Activated CD4-positive, alpha-beta T cell treated with anti-CD3 and anti-CD28 coated beads, Interleukin-2, amount 50 U/mL, for 24 hours (primary cell): Measurements from ENCODE around the gene PPP2R5B.

Experiments
- DNase-seq, 2 donors: peaks; one replicate each; pipeline ENCODE4 v3.0.0-alpha.2; 2020; ENCODE audit warnings: low read depth in 1 of 2, low spot score in 1 of 2

PPP2R5B gene

DNA sequence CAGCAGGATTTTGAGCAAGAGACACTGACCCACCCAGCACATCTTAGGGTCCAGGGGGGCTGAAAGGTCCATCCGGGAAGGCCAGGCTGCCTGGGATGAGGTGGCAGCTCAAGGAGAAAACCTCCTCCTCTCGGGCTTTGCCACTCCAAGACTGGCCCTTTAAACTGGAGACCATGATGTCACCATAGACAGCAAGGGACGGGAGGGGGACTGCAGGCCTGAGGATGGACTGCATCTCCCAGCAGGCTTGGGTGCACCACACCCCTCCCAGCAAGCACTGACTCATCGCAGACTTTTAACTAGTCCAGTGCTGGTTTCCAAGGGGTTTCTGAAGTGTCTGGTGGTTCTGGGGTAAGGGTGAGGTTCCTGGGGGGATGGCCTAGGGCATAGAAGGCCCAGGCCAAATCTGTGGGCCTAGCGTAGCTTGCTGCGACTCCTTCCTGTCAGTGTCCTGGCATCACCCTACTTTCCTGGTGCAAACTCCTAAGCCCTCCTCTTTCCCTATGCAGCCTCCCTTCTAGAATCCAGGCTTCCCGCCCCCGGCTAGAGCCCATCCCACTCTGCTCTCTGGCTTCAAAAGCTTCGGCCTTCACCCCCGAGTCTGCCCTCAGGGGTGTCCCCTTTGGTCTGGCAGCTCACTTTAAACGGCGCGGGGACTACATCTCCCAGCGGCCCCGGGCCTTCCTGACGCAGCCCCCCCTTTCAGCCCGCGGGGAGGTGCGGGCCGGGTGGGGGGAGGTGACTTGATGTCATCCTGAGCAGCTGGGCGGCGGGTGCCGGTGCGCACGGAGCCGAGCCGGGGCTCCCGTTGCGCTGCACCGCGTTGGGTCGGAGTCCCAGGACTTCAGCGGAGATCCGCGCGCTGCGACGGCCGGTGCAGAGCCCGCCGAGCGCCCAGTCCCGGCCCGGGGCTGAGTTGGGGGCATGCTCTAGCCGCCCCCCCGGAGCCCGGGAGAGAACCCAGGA is at the start of gene PPP2R5B:
Gene PPP2R5B (plus strand): TSS at position 746 of the 966 bp plus-strand sequence. CDS start 1,046 bp downstream, outside the sequence.
- DNase-seq, result peak; percentile 73 to 87

- no peak for DNase-seq
Observed at GRCh38 chr11:64875369-64876228, 48.9 kb upstream of the PPP2R5B start.

- no peak for DNase-seq
Observed at GRCh38 chr11:64876229-64876750, 48.2 kb upstream of the PPP2R5B start.

- no peak for DNase-seq
Observed at GRCh38 chr11:64876835-64877341, 47.6 kb upstream of the PPP2R5B start.

DNA sequence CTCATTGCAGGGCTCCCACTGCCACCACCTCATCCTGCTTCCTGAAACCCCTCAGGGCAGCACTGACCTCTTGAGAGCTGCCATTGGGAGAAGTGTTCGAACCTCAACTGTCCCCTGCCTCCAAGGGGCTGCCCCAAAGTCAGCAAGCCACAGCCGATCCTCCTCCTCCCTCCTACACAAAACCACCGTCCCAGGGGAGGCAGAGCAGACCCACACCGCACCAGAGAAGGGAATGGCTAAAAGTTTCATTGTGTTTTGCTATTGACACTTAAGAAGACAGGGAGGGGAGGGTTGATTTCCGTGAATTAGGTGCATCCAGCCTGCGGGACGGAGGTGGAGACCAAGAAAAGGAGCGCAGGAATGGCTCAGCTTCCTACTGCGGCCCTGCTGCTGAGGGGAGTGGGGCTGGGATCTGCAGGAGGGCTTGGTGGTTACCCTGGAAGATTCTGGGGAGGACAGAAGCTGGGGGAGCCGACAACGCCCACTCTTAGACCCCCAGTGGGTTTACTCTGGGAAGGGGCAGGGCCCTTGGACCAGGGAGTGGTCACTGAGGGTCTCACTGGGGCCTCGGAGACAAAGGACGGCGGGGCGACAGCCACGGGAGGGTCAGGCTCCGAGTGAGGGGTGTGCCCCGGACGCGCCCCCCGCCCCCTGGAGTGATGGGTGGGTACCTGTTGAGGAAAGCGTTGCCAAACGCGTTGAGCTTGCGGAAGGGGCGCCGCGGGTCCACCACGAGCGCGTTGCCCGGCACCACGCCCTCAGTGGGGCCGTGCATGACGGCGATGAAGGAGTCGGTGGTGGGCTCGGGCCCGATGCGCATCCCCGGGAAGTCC is 46.9 kb upstream of the PPP2R5B start:
- DNase-seq, result no peak

DNA sequence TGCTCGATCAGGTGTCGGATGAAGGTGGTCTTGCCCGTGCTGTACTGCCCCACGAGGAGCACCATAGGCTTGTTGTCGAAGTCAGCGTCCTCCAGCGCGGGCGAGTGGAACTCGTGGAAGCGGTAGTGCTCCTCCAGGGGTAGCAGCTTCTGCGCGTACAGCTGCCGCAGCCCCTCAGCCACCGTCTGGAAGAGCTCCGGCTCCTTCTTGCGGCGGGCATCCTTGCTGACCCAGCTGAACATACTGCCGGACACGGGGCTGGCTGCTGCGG is 46.3 kb upstream of the PPP2R5B start:
- DNase-seq, result no peak

DNA sequence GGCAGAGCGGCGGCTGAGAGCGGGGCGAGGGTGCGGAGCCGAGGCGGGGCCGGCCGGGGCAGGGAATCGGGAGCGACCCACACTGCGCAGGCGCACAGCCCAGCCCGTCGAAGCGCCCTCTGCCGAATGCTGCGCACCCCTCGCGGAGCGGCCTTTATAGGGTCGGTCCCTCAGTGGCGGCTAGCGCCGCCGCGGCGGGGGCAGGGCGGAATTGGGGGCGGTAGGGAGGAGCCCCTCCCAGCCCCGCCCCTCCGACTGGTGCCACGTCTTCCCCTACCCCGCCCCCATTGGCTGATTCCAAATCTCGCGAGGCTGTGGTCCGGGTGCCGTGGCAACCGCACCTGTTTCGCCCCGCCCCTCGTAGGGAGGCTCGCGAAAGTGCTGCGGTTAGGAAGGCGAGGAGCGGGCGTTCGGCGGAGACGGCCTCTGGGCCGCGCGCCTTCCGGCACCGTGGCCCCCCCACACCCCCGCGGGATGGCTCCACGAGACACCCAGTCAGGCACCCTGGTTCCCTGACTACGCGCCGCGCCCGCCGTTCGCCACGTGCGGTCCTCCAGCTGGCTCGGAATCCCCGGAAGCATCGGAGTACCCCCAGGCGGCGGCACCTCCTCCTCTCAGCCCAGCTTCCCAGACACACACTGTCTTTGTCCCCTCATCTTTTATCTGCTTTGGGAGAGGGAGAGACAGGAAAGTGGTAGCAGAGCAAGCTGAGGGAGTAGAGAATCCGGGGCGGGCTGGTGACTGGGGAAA is 45.8 kb upstream of the PPP2R5B start, which contains the start of gene EHD1:
Gene EHD1 (minus strand): TSS at position 128 of the 750 bp plus-strand sequence. CDS start 157 bp downstream, outside the sequence.
- DNase-seq, result peak; percentile 97 to 100

GRCh38 chr11:64879244-64879900 is 45.1 kb upstream of the PPP2R5B start:
- DNase-seq, result no peak

DNA sequence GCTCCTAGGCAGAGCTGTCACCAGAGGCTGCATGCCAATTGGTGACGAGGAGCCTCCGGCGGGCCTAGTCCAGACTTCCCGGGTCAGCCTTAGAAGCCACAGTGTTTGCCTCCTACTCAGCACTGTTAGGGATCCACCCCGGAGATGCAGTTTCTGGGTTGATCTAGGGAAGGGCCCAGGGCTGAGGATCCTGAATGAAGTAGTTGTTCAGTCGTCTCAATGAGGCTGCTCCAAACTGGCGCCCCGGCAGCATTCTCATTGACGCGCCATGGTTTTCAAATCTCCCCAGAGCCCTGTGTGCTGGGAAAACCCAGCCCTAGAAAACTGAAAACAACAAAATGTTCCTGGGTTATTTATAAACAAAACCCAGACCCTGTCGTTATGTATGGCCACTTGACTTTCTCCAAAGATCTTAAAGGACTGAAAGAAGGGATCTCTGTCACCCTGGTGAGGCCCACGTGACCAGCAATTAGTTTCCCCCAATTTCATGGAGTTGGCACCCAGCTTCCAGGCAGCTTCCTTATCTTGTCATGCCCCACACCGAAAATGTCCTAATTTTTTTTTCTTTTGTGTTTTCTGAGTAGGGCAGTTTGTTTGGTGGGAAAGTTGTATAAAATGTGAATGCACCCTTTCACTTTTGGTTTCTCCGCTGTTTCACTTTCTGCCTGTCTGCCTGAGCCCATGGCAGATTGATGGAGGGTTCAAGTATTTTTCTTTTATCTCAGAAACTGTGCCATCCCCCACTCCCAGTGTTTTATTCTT is 44.1 kb upstream of the PPP2R5B start:
- DNase-seq, result no peak

- no peak for DNase-seq
Observed at GRCh38 chr11:64881476-64881875, 43.0 kb upstream of the PPP2R5B start.

- no peak for DNase-seq
Observed at GRCh38 chr11:64882243-64882642, 42.2 kb upstream of the PPP2R5B start.

DNA sequence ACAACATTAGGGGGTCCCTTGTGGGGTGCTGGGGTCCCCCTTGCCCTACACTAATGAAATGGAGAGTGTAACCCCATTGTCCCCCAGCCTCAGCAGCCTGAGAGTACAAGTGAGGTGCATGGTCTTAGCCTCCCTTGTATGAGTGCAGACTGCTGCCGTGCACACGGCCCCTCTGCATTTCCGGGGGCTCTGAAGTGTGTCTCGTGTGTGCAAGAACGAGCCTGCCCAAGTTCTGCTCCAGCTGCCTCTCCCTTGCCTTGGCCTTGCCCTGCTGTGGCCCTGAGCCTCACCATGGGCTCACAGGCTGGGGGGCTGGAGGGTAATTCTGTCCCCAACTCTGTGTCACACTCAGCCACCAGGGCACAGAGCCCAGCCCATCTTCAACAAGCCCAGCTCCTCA is 40.9 kb upstream of the PPP2R5B start:
- no peak for DNase-seq

DNA sequence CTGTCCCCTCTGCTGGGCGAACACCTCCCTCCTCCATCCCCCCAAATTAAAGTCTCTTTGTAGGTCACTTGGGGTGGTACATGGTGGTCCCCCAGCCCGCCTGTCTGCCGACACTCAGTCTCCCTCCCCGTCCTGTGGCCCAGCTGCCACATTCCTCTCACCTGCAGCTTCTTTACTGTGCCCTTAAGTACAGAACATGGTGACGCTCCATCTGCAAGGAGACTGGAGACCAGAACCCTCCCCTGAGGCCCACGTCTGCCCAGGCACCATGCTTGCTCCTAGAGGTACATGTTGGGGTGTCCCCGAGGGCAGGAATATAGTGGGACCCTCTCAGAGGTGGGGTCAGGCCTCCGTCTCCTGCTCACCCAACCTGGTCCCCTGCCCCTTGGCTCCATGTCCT is 40.5 kb upstream of the PPP2R5B start:
- no peak for DNase-seq

GRCh38 chr11:64885367-64886286 is 38.9 kb upstream of the PPP2R5B start:
- no peak for DNase-seq

GRCh38 chr11:64887234-64887756 is 37.2 kb upstream of the PPP2R5B start:
- no peak for DNase-seq

- DNase-seq, result peak; percentile 74 to 77
Observed at GRCh38 chr11:64887757-64888405, 36.6 kb upstream of the PPP2R5B start.

- no peak for DNase-seq
Observed at GRCh38 chr11:64888406-64888728, 36.1 kb upstream of the PPP2R5B start.
